VCaP (cell line): ENCODE measurements around the gene ARMH3.

ENCODE experiments used
- H3K27ac ChIP-seq: fragments of 450-650 bp; 2 replicates; pipeline ENCODE4 v1.5.1; 2017
- CTCF ChIP-seq: fragments of 450-650 bp; conservative IDR thresholded peaks from 2 replicates; pipeline ENCODE4 v1.5.1; 2017; ENCODE audit warnings: mild to moderate bottlenecking, moderate library complexity

The ARMH3 gene

GRCh38 chr10:101816376-101816775, 239.6 kb downstream of the ARMH3 start:
- TF ChIP-seq CTCF = no peak
- H3K27ac ChIP-seq = peak overlapping the region; percentile 94

GRCh38 chr10:101814466-101815071, 241.4 kb downstream of the ARMH3 start:
- TF ChIP-seq CTCF = no peak
- peak overlapping the region; percentile 94 for H3K27ac ChIP-seq

- TF ChIP-seq CTCF = no peak
- H3K27ac ChIP-seq = no peak overlapping the region
These were observed 243.4 kb downstream of the ARMH3 start for GRCh38 chr10:101812606-101813005.

- TF ChIP-seq CTCF = no peak
- H3K27ac ChIP-seq = no peak overlapping the region
These were observed 248.8 kb downstream of the ARMH3 start for GRCh38 chr10:101807158-101807557.

GRCh38 chr10:101803511-101803910, 252.5 kb downstream of the ARMH3 start:
- no peak for TF ChIP-seq CTCF
- H3K27ac ChIP-seq = no peak overlapping the region

GRCh38 chr10:101797403-101798059, 258.4 kb downstream of the ARMH3 start:
- no peak overlapping the region for H3K27ac ChIP-seq
- TF ChIP-seq CTCF = no peak
